Subcutaneous abdominal adipose tissue (tissue), 5 donors: Measurements from ENCODE around the gene AJM1.

Source experiments
- H3K27ac ChIP-seq: one replicate; pipeline ENCODE4 v1.7.0; 2013; ENCODE audit warnings: low read depth, mild to moderate bottlenecking, inconsistent platforms, low read length, moderate library complexity
- H3K27me3 ChIP-seq, 5 donors: one replicate each; pipeline ENCODE4 v1.7.0; 2013; ENCODE audit warnings: low read length in 5 of 5, inconsistent platforms in 1 of 5; ENCODE audit not compliant: control insufficient read depth in 5 of 5, insufficient read depth in 4 of 5
- H3K36me3 ChIP-seq, 5 donors: one replicate each; pipeline ENCODE4 v1.7.0; 2013; ENCODE audit warnings: low read length in 5 of 5; ENCODE audit not compliant: control insufficient read depth in 5 of 5, insufficient read depth in 5 of 5
- H3K4me1 ChIP-seq, 5 donors: one replicate each; pipeline ENCODE4 v1.7.0; 2013; ENCODE audit warnings: low read length in 5 of 5, mild to moderate bottlenecking in 3 of 5, moderate library complexity in 1 of 5; ENCODE audit not compliant: control insufficient read depth in 5 of 5, insufficient read depth in 5 of 5
- H3K4me3 ChIP-seq, 5 donors: one replicate each; pipeline ENCODE4 v1.7.0; 2013; ENCODE audit warnings: low read length in 5 of 5, low read depth in 1 of 5
- H3K9ac ChIP-seq, 5 donors: one replicate each; pipeline ENCODE4 v1.7.0; 2013; ENCODE audit warnings: low read length in 5 of 5, mild to moderate bottlenecking in 4 of 5, moderate library complexity in 3 of 5
- H3K9me3 ChIP-seq, 5 donors: one replicate each; pipeline ENCODE4 v1.7.0; 2013; ENCODE audit warnings: low read length in 5 of 5; ENCODE audit not compliant: control insufficient read depth in 5 of 5
- donor health status: healthy.
- donor health status: healthy.
- donor health status: healthy.
- donor health status: healthy.
- donor health status: healthy.

Gene AJM1

DNA sequence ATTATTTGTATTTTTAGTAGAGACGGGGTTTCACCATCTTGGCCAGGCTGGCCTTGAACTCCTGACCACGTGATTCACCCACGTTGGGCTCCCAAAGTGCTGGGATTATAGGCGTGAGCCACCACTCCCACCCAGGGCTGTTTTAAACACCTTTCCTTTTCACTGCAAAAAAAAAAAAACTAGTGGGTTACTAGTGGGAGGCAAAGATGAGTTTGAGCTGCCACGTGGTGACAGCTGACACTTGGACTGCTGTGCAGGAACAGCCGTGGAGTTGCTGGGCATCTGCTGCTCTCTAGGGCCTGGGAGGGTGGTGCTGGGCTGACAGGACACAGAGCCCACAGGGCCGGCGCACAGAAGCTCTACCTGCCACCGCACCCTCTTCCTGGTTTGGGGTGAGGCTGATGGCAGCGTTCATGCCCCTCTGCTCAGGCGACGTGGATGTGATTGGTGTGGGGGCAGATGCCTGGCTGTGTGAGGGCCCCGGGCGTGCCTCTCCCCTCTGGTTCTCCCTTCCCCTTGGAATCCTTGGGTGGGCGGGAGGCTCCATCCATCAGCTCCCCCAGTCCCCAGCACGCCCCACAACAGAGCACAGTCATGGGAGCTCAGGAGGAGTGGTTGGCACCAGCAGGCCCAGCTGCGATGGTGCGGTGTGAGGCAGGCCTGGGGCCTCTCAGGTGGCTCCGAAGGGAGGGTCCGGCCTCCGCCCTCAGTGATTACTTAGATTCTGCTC, 17.6 kb upstream of the AJM1 start:
- Histone ChIP-seq H3K27ac (no peak overlapping the region), H3K9ac (no peak overlapping the region), H3K9me3 (no peaks in the 10 kb centered on the region), H3K27me3 (no peaks in the 10 kb centered on the region), H3K36me3 (peaks cover 0 to 64% (median 48%) of the 10 kb centered on the region in 5 donors), H3K4me3 (no peak overlapping the region), H3K4me1 (peaks cover 2 to 12% (median 9%) of the 10 kb centered on the region in 5 donors)

DNA sequence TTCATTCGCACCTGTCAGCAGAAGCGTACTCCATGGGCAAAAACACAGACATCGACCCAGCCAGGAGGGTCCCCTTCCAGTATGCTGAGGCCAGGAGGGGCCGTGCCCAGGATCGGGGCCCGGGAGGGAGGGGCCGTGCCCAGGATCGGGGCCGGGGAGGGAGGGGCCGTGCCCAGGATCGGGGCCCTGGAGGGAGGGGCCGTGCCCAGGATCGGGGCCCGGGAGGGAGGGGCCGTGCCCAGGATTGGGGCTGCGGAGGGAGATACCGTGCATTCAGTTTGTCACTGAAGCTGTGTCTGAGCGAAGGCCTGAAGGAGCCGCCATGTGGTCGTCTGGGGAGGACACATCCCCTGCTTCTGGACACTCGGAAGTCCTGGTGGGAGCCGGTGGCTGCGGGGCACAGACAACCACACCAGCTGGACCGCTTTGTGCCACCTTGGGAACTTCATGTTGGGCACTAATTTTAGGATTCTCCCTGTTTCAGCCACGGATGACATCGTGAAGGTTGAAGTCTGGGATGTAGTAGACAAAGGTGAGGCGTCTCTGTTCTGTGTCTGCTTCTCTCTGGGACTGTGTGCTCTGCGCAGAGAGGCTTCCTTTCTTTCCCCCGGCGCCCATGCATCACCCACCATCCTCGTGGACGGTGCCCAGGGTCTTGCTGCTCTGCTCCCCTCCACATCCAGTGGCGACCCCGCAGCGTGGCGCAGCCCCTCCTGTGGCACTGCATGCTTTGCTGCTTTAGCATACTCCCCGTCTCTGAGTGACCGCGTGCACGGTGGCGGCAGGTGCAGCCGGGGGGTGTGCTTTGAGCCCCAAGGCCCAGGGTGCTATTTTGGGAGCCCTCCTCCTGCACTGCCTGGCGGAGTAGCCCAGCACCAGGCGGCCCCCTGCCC, 16.7 kb upstream of the AJM1 start:
- Histone ChIP-seq H3K9me3 (no peaks in the 10 kb centered on the region), H3K27me3 (no peaks in the 10 kb centered on the region), H3K4me1 (peaks cover 2 to 12% (median 9%) of the 10 kb centered on the region in 5 donors), H3K4me3 (no peak overlapping the region), H3K9ac (no peak overlapping the region), H3K27ac (no peak overlapping the region), H3K36me3 (peaks cover 0 to 73% (median 57%) of the 10 kb centered on the region in 5 donors)

DNA sequence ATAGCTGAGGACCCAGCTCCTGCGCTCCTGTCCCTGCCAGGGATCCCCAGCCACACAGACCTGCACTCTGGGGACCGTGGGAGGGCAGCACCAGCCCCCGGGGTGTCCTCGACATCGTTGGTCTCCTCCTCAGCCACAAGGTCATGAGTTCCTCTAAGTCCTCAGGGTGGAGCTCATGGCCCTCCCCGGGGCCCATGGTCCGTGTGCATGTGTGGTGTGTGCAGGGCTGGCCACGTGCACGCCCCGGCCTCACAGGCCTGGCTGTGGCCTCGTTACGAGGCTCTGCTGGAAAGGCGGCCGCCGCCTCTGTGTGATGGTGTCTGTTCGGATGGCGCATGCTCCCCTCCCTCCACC, 16.1 kb upstream of the AJM1 start:
- Histone ChIP-seq H3K9me3 (no peaks in the 10 kb centered on the region), H3K4me3 (no peak overlapping the region), H3K27me3 (no peaks in the 10 kb centered on the region), H3K9ac (no peak overlapping the region), H3K36me3 (peaks cover 0 to 79% (median 63%) of the 10 kb centered on the region in 5 donors), H3K4me1 (peaks cover 0 to 7% (median 4%) of the 10 kb centered on the region in 5 donors), H3K27ac (no peak overlapping the region)

- Histone ChIP-seq H3K36me3 (peaks cover 0 to 87% (median 71%) of the 10 kb centered on the region in 5 donors), H3K9me3 (no peaks in the 10 kb centered on the region), H3K27me3 (no peaks in the 10 kb centered on the region), H3K4me3 (no peak overlapping the region), H3K4me1 (peaks cover 0 to under 1% (median 0%) of the 10 kb centered on the region in 5 donors), H3K9ac (no peak overlapping the region), H3K27ac (no peak overlapping the region)
Measured at GRCh38 chr9:136826703-136827582, 15.3 kb upstream of the AJM1 start.

DNA sequence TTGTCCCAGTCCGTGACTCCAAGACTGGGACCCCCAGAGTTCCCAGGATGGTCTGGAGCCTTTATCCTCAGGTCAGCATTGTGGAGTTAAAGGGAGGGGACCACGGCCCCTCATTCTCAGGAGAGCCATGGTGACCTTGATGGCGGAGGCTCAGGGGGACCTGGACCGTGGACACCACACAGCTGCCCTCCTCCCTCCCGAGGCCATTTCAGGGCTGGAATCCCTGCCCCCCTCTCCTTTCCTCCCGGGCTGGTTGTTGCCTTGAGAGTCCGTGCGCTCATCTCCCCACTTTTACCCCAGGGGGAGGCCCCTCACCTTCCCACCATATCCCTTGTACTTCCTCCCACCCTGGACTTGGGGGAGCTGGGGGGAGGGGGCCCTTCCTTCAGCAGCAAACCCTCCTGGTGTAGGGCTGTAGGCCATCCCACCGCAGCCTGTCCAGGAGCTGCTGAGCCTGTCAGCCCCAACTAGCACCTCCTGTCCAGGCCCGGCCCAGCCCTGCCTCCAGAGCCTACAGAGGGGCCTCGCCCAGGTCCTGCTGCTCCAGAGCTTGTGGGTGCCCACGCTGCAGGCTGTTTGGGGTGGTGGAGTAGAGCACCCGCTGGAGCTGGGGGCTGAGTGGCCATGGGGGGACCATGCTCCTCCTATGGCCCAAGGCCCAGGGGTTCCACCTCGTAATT, 14.3 kb upstream of the AJM1 start:
- H3K4me3 ChIP-seq, result no peak overlapping the region
- H3K36me3 ChIP-seq, result peaks cover 0 to 97% (median 80%) of the 10 kb centered on the region in 5 donors
- H3K27ac ChIP-seq, result no peak overlapping the region
- H3K4me1 ChIP-seq, result no peaks in the 10 kb centered on the region
- no peaks in the 10 kb centered on the region for H3K9me3 ChIP-seq
- no peaks in the 10 kb centered on the region for H3K27me3 ChIP-seq
- no peak overlapping the region for H3K9ac ChIP-seq

DNA sequence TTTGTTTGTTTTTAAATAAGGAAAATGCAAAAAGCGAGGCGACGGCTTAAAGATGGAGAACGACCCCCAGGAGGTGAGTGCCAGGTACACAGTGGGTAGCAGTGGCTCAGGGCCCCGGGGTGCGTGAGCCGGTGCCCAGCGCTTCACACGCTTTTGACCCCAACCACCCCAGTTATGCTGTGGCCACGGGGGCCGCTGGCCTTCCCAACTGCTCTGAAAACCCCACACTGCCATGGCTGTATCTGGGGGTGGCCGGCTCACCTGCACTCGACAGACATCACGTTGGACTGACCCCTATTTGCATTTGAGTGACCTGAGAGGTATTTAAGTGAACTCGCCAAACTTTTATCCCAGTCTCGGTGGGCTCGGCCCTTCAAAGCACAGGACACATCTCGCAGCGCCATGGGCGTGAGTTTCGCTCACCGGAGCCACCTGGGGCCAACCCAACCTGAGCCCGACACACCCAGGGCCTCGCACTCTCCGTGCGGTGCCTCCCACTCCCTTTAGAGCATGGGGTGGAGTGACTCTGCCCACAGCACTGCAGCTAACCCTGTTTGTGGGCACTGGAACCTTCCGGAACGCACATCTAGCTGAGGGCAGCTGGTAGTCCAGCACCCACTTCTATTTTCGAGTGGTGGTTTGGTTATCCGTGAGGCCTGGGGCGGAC, 13.7 kb upstream of the AJM1 start:
- Histone ChIP-seq H3K27me3 (no peaks in the 10 kb centered on the region), H3K27ac (no peak overlapping the region)

DNA sequence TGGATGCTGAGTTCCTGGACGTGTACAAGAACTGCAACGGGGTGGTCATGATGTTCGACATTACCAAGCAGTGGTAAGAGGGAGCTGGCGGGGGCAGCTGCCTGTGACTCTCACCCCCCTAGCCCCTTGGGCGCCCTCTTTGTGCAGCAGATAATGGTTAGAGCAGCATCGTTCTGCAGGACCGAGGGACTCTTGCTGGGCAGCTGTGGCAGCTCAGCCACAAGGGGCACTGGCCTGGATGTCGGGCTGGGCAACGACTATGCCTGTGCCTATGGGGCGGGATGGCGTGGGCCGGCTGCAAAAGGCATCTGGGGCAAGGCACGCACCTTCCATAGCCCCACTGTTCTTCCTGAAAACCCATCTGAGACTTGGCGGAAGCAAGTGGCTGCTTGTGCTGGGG, 12.9 kb upstream of the AJM1 start:
- H3K36me3 ChIP-seq, result peaks cover 0 to 87% (median 74%) of the 10 kb centered on the region in 5 donors
- H3K4me1 ChIP-seq, result no peaks in the 10 kb centered on the region
- H3K9ac ChIP-seq, result no peak overlapping the region
- H3K27me3 ChIP-seq, result no peaks in the 10 kb centered on the region
- H3K4me3 ChIP-seq, result no peak overlapping the region
- no peaks in the 10 kb centered on the region for H3K9me3 ChIP-seq
- no peak overlapping the region for H3K27ac ChIP-seq

More for the DNA sequence above, 13.7 kb upstream of the AJM1 start:
- Histone ChIP-seq H3K36me3 (peaks cover 0 to 91% (median 78%) of the 10 kb centered on the region in 5 donors), H3K9ac (no peak overlapping the region), H3K4me3 (no peak overlapping the region), H3K9me3 (no peaks in the 10 kb centered on the region), H3K4me1 (no peaks in the 10 kb centered on the region)

DNA sequence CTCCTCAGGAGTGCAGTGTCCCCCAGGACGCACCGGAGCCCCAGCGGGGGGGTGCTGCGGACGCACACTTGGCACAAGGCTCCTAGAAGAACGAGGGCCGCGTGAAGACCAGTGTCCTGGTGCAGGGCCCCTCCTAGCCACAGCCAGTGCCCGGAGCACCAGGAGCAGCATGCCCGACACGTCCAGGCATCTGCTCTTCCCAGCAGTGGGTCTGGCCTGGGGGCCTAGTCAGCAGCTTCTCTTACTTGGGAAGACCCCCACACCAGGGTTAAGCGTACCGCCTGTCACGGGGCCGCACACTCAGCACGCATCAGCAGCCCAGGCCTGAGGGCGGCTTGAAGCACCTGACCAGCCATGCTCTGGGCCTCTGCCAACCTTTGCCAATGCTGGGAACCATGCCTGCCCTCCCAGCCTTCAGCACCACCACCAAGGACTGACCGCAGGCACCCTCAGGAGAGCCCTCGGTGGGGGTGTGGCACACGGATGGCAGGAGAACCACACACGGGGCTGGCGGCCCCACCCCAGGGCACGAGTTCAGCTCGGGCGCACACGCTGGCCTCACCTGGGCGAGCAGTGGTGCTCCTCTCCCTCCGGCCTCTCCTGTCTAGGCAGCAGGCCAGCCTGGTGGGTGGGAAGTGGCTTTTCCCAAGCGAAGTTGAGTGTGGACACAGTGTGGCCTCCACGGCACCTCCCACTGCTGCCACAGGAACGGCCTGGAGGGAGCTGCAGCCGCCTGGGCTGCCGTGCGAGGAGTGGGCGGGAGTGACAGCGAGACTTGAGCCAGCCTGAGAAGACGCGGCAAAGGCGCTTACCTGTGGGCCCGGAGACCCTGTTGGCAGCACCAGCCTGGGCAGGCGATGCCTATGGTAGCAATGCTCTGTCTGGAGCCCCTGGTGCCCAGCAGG, 12.0 kb upstream of the AJM1 start:
- Histone ChIP-seq H3K36me3 (peaks cover 0 to 81% (median 67%) of the 10 kb centered on the region in 5 donors), H3K27me3 (no peaks in the 10 kb centered on the region), H3K4me3 (no peak overlapping the region), H3K27ac (no peak overlapping the region), H3K4me1 (no peaks in the 10 kb centered on the region), H3K9me3 (no peaks in the 10 kb centered on the region), H3K9ac (no peak overlapping the region)
